ENCODE data around the gene KDM2B.

DNA sequence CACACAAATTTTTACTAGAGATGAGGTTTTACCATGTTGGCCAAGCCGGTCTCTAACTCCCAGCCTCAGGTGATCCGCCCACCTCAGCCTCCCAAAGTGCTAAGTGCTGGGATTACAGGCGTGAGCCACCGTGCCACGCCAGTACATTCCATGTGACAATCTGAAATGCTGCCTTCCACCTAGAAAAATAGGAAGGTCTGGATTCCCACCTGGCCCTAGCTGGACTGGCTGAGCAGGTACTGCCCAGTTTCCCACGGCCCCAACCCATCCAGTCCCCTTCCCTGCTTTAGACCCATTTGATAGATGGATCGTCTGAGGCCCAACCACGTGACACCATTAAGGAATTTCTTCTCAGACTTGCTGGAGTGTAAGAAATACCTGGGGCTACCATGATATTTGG, 55.4 kb downstream of the KDM2B start:
- TF ChIP-seq, protein P1, sequence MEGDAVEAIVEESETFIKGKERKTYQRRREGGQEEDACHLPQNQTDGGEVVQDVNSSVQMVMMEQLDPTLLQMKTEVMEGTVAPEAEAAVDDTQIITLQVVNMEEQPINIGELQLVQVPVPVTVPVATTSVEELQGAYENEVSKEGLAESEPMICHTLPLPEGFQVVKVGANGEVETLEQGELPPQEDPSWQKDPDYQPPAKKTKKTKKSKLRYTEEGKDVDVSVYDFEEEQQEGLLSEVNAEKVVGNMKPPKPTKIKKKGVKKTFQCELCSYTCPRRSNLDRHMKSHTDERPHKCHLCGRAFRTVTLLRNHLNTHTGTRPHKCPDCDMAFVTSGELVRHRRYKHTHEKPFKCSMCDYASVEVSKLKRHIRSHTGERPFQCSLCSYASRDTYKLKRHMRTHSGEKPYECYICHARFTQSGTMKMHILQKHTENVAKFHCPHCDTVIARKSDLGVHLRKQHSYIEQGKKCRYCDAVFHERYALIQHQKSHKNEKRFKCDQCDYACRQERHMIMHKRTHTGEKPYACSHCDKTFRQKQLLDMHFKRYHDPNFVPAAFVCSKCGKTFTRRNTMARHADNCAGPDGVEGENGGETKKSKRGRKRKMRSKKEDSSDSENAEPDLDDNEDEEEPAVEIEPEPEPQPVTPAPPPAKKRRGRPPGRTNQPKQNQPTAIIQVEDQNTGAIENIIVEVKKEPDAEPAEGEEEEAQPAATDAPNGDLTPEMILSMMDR (conservative IDR thresholded peaks at IDR 0.05; ENCODE audit: low read depth, low read length): no peak
- TF ChIP-seq EZH2 (IDR thresholded peaks at IDR 0.05; ENCODE audit: borderline replicate concordance, low read depth, low read length, poor library complexity, severe bottlenecking): no peak
